Glomerular visceral epithelial cell (primary cell): Measurements from ENCODE around the gene PSG2.
A peak's percentile ranks its signal among the peaks of the same experiment; 100 is the strongest.
"Not testable (repeated sequence)": the region's sequence is repeated elsewhere in the genome, so short reads cannot be mapped to it uniquely, and the experiment has no call there.

Experiments
- DNase-seq: peaks from one replicate; pipeline ENCODE4 v3.0.0-alpha.2; 2016; ENCODE audit errors: extremely low spot score

Gene PSG2

DNA sequence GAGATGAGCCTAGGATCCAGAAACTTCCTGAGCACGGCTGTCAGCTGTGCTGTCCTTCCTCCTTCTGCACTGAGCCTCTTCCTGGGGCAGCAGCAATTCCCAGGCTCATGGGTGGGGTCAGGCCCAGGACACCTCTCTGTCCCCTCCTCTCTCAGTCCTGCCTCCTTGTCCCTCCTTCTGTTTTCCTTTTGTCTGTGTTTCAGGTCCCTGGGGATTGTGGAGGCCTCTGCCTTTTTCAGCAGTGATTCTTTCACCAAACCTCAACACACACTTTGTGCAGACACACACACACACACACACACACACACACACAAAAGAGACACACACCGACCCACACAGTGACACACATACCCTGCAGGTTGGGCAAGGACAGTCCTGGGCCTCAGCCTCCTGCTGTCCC lies at the start of gene PSG2:
TSS of gene PSG2 (minus strand) at position 101 of the 400 bp plus-strand sequence. CDS start 132 bp downstream, outside the sequence.
- not testable (repeated sequence) for DNase-seq

DNA sequence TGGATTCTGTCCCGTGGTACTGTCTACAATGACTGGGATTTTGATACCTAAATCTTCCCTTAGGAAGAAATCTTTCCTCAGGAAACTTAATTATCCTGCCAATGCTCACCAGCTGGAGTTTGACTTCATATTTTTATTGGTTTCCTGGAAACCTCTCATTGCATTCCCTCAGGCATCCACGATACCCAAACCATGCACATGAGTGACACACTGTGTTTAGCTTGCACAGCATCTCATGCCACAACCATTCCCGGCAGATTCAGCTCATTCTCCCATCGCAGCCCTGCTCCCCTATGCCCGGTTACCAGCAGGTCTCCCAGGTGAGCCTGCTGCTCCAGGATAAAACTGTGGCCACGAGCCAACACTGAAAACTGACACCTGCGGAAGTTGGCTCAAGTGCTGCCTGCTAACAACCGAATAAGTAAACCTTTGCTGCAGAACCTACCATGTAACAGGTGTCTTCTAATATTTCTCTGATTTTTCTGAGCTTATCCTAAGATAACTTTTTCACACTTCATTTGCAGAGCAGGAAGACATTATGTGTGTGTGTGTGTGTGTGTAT lies 48.9 kb upstream of the PSG2 start:
- not testable (repeated sequence) for DNase-seq

DNA sequence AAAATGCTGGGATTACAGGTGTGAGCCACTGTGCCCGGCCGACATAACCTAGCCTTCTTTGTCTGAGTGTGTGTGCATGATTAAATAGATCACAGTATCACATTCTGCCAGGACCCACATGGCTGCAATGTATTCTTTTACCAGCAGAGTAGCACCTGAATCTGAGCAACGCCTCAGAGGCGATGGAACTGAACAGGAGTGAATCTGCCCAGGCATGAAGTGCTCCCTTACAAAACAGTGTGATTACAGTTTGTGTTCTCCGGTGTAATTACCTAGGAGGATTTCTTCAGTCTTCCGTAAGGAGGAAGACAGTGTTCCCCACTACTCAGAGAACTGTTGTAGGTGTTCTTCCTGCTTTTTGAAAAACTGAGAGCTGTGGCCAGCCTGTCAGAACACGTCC lies 46.7 kb upstream of the PSG2 start:
- not testable (repeated sequence) for DNase-seq

DNA sequence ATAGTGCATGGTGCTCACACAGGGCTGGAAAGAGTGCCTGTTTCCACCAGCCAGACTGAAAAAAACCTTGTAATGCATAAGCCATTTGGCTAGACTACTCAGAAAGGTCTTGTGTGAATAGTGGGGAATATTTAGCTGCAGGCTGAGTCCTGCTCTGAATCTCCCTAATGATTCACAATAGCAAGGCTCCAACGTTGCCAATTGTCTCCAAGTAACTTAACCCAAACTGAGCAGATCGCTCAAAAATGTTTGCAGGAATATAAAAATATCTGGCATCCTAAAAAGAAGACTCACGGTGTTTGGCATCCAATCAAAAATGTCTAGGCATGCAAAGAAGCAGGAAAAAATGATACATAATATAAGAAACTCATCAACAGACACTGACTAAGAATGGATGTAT lies 44.8 kb upstream of the PSG2 start:
- DNase-seq = peak; percentile 37

DNA sequence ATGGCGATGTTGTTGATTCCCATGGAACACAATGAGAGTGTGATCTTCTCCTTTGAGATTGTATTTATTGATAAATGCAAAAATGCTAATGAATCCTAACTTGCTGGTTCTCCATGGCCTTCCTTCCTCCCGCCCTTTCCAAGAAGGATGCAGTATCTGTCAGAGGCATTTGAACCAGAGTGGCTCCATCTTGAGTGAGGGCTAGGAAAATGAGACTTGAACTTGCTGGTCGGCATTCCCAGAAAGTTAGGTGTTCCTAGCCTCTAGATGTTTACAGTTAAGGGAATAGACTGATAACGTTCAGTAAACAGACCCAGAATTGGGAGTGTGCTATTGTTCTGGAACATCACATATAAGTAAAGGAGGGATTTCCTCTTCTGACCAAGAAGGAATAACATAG lies 44.2 kb upstream of the PSG2 start:
- DNase-seq = no peak

DNA sequence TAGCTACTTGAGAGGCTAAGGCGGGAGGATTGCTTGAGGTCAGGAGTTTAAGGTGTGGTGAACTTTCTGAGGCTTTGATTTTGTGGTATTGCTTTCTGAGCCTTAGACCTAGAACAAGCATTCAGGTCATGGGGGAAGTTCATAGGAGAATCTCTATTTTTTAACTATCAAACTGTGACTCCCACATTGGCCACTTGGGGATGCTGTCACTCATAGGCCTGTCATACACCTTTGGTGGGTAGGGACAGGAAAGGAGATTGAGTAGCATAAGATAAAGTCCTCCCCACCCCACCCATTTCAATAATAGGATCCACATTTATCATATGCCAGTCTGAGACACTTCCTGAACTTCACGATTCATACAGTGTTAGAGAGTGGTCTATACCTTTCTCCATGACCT lies 41.9 kb upstream of the PSG2 start:
- DNase-seq = no peak

DNA sequence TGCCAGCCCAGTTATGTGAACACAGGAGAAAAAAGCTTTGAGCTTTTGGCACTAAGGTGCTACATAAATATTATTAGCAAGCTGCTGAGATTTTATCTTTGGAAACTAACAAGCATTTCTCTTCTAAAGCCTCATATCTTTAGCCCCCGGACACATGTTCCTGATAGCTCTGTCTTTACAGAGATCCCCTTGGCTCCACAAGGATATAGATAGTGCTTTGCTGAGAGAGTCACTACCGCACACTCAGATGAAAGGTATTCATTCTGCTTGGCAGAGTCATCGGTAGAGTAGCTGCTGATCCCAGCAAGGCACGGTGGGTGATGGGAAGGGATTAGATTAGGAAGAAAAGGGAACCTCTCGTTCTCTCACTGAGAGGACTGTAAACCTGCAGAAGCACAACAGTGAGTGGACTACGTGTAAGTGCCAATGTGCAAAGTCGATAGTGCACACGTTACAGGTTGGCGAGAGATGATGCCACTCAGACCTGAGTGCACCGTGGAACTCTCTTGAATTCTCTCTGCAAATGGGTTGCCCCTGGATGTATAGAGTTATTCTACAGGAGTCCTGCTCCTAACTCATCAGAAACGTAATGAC lies 38.0 kb upstream of the PSG2 start:
- peak; percentile 55 for DNase-seq

DNA sequence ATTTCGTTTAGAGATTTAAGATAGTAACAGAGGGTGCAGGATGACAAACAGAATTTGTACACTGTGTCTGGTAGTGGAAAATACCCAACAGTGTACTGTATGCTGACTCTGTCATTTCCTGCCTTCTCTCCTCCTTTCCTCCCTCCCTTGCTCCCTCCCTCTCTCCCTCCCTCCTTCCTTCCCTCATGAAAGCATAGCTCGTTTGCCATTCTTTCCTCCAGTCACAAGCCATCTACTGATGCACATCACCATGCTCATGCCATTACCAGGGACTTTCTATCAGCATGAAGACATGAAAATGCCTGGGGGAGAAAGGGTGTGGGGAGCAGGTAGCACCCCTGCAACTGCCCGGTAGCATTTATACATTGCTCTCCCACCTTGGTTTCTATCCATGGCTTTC lies 37.0 kb upstream of the PSG2 start:
- not testable (repeated sequence) for DNase-seq

DNA sequence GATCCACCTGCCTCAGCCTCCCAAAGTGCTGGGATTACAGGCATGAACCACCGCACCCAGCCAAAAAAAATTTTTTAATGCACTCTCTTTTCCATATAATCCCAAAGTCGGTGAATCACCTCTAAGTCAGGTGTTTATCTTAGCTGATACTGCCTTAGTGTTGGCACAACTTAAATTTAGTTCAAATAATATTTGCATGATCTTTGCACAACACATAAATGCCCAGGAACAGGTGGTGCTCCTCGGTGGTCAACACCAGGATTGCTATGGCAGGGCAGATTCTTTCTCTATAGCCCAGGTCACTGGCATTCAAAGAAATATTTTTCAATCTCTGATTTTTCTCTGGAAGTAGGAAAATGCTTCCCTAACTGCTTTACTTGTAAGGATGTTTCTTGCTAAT lies 33.9 kb upstream of the PSG2 start:
- DNase-seq = not testable (repeated sequence)

DNA sequence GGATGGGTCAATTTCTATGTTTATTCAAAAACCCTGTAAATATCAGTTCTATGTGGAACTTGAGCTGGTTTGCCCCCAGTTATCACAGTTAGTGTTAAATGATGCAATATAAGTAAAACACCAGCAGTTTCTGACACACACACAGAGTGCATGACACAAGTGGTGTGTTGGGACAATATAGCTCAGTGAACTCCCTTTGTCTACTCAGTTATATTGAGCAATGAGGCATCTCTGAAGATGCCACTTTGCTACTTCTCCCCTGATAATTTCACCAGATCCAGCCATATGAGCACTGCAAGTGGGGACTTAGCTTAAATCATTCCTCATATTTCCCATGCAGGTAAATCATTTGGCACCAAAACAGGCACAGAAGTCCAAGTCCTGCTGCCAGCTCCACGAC lies 33.0 kb upstream of the PSG2 start:
- DNase-seq = not testable (repeated sequence)

DNA sequence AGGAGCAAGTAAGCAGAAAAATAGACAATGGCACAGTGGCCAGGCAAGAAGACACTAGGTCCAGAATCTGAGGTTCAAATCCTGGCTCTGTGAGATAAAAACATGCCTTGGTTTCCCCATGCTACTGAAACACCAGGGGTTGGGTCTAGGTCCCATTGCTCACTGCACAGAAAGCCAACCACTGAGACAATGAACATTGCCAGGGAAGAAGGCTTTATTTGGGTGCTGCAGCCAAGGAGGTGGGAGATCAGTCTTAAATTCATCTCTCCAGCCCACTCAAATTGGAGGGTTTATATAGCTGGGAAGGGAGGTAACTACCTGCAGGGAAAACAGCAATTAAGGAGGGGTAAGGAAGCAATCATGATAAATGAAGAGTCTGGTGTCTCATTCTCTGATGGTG lies 32.6 kb upstream of the PSG2 start:
- not testable (repeated sequence) for DNase-seq

DNA sequence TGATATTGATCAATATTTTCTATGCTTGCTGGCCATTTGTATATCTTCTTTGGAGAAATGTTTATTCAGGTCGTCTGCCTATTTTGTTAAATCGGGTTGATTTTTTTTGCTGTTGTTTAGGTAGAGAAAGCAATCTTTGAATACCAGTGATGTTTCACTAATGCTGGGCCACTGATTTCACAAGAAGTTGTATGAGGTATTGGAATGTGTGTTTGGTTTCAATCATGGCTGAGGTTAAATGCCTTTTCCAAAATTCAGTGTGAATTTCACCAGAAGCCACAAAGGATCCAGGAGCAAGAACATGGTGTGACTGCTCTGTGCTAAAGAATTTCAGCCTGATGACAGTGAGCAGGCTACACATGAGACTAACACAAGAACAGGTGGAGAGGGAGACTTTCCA lies 32.1 kb upstream of the PSG2 start:
- DNase-seq = not testable (repeated sequence)

DNA sequence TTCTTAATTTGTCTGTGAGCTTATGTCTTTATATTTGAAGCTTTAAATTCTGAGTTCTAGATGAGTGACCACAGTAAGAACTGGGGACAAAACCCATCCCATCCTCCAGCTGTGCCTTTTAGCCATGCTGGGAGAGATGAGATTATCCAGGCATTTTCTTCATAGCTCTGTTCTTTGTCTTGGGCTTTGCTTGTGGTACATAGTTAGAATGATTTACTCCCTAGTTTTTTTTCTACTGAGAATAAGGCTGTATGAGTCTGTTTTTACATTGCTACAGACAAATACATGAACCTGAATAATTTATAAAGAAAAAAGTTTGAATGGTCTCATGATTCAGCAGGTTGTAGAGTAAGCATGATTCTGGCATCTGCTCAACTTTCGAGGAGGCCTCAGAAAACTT lies 24.9 kb upstream of the PSG2 start:
- DNase-seq = not testable (repeated sequence)

DNA sequence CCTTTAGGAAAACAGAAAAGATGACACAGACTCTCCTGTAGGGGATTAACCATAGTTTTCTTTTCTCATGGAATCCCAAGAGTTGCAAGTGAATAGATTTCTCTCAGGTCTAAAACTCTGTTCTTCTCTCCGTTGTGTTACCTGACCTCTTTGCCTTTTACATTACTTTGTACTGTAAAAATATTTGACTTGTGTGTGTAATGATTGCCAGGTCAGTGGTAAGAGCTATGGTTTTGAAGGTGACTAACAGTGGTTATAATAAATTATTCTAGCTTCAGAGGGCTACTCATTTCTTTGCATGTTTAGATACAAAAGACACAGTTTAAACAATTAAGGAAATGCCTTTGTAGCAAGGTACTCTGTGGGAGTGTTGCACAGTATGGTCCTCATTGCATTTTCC lies 23.0 kb upstream of the PSG2 start:
- peak; percentile 60 for DNase-seq

DNA sequence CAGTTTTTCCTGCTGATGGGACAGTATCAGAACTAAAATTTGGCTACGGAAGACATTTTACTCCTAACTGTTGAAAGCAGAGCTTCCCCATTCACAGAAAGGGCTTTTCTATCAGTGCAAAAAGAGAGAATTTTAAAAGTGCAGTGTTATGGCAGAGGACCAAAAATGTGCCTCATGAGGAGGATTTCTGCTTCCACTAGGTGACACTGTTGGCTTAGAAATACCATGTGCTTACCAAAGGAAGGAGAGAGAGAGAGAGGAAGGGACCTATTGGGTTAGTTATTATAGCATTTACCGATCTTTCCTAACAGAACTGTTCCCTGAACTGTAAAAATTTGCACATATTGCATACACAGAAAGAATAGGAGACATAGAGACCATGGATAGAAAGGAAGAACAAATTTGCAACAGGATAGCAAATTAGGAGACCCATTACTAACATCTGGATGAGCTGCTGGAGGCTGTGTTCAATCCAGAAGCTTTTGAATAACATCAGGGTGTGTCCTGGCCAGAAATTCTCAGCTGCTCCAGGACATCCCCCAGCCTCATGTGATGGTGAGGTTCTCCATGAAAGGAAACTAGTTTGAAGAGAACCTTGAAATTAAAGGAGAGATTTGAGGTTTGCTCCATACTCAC lies 21.8 kb upstream of the PSG2 start:
- DNase-seq = peak; percentile 71

DNA sequence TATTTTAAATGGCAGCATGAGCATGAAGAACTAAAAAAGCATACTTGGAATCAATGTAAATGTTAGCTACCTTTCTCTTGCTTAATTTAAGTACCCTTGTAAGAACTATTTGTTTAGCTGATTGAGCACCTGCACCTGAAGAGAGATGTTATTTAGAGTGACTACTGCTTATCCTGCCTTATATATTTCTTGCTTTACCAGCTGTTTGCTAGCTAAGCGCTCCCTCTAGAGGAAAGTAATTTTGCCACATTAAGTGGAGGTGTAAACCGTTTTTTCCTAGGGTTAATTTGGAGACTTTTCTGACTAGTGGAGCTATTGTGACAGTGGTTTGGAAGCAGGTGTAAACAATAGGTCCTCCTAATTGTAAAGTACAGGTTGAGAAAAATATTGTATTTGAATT lies 19.4 kb upstream of the PSG2 start:
- no peak for DNase-seq

DNA sequence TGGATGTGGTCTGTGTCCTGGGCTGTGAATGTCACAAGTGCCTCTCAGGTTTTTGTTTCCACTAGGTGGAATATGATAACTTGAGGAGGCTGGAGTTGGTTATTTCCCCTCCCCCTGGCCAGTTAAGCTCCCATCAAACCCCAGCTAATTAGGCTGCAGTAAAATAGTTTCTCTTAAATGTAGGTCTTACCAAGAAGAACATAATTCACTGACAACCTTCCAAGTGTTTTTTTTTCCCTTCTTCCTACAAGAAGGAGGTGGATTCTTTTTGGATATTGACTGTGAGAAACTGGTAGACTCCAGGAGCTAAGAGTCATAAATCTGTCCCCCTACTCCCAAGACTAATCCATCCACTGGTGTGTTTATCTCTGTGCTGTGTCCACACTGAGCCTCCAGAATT lies 15.9 kb upstream of the PSG2 start:
- not testable (repeated sequence) for DNase-seq

DNA sequence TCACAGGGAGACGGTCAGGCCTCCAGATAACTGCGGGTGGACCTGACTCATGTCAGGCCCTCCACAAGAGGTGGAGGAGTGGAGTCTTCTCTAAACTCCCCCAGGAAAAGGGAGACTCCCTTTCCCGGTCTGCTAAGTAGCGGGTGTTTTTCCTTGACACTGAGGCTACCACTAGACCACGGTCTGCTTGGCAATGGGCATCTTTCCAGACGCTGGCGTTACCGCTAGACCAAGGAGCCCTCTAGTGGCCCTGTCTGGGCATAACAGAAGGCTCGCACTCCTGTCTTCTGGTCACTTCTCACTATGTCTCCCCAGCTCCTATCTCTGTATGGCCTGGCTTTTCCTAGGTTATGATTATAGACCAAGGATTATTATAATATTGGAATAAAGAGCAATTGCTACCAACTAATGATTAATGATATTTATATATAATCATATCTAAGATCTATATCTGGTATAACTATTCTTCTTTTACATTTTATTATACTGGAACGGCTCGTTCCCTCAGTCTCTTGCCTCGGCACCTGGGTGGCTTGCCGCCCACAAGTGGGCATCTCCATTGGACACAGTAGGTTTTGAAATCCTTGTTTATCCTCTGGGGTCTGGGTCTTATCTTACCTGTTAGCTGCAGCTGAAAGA lies 5.3 kb upstream of the PSG2 start:
- peak; percentile 83 for DNase-seq

DNA sequence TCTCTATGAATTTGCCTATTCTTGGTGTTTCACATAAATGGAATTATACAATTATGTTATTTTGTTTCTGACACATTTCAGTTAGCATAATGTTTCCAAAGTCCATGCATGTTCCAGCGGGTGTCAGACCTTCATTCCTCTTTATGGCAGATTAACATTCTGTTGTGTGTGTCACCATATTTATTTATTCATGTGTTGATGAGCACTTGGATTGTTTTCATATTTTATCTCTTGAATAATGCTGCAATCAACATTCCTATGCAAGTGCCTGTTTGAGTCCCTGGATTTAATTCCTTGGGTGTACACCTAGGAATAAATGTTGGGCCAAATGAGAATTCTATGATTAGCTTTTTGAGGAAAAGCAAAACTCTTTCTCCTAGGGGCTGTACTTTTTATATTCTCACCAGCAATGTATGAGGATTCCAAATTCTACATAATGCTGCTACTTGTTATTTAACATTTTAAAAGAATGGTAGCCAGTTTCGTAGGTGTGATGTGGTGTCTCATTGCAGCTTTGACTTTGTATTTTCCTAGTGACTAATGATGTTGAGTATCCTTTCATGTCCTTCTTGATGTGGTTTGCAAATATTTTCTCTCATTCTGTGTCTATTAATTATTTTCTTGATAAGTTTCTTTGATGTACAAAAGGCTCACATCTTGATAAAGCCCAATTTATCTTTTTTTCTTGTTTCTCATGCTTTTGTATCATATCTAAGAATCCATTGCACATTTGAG lies 3.5 kb upstream of the PSG2 start:
- not testable (repeated sequence) for DNase-seq

DNA sequence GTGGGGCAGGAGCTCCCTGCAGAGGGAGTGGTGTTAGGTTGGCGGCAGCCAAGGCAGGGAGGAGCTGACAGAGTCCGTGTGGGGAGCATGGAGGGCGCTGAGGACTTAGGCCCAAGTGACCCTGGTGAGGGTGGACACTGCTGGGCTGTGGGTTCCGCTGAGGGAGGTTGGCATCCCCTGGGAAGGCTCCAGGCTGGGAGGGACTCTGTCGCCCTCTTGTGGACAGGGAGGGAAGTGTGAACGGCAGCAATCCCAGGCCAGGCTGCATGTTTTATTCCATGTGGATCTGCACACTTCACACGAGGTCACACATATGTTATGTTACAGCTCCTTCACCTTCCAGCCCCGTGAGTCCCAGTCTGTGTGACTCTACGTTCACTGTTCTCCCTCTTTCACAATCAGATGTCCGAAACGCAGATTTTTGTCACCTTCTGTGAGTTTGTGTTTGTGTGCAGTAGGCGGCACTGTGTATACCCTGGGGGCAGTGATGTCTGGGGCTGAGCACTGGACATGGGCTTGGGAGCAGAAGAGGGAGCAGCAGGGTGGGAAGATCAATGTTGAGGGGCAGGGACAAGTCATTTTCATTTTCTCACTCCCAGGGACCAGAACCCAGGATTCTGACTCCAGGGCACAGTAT lies 1.8 kb upstream of the PSG2 start:
- DNase-seq = not testable (repeated sequence)

DNA sequence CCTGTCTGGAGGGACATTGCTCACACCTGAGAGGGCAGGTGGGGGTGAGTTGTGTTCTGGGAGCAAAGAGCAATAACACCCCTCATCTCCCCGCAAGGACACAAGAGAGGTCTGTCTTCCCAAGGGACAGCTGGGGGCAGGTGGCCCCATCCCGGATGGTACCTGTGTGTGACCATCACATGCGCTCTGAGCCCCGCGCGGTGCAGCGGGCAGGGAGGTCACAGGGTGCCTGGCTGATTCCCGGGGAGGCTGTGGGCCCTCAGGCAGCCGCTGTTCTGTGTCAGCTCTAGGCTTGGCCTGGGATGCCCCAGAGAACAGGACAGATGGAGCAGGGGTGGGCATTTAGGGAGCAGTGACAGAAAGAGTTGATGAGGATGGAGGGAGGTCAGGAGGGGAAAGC lies 1.2 kb upstream of the PSG2 start:
- DNase-seq = not testable (repeated sequence)

DNA sequence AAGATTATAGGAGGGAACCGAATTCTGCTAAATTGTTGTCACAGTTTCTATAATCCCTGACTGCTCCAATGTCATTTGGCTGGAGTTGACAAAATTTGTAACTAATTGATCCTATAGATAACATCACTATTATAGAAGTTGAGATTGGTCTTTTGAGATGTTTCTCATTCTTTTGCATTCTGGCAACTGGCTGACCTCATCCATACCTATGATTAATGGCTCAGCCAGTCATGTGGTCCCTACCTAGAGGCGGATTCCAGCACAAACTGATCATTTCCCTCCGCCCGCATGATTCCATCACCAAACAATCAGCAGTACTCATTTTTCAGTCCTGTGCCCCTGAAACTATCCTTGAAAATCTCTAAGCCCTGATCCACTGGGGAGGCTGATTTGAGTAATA lies 4.2 kb downstream of the PSG2 start:
- peak; percentile 56 for DNase-seq
